GM23338 (cell line): ENCODE results near the gene MRC2. TPM values are rescaled to one million over a fixed set of nuclear protein-coding genes. Genes with fewer than 3 reads are reported as not detected.

Experiments used
- ATAC-seq: fragments of 200-7000 bp; cut with Tn5 transposase; 3 replicates; pipeline ENCODE4 v1.9.1; 2020
- DNase-seq: peaks from one replicate; pipeline ENCODE4 v3.0.0-alpha.2; 2015; ENCODE audit warnings: low spot score
- H2AFZ ChIP-seq: fragments of 200-600 bp; sonication (generic); 2 replicates; pipeline ENCODE4 v1.8.0; 2016; ENCODE audit warnings: antibody characterized with exemption, mild to moderate bottlenecking, moderate library complexity
- H3F3A ChIP-seq: fragments of 200-600 bp; sonication (generic); replicated peaks from 2 replicates; pipeline ENCODE4 v1.8.0; 2017; ENCODE audit warnings: antibody characterized with exemption, mixed run types, low read depth
- H3K27ac ChIP-seq: fragments of 200-600 bp; sonication (generic); 2 replicates; pipeline ENCODE4 v1.6.1; 2016; ENCODE audit warnings: low read depth
- H3K27me3 ChIP-seq: fragments of 200-600 bp; sonication (generic); 2 replicates; pipeline ENCODE4 v1.8.0; 2016; ENCODE audit warnings: mild to moderate bottlenecking, mixed run types, moderate library complexity; ENCODE audit not compliant: insufficient read depth
- H3K36me3 ChIP-seq: fragments of 200-600 bp; sonication (generic); 2 replicates; pipeline ENCODE4 v1.8.0; 2016; ENCODE audit warnings: mild to moderate bottlenecking; ENCODE audit not compliant: insufficient read depth
- H3K4me1 ChIP-seq: fragments of 200-600 bp; sonication (generic); 2 replicates; pipeline ENCODE4 v1.8.0; 2016; ENCODE audit warnings: mild to moderate bottlenecking, moderate library complexity; ENCODE audit not compliant: insufficient read depth
- H3K4me2 ChIP-seq: fragments of 200-600 bp; sonication (generic); 2 replicates; pipeline ENCODE4 v1.7.1; 2017; ENCODE audit warnings: mixed run types
- H3K4me3 ChIP-seq: fragments of 200-600 bp; sonication (generic); 2 replicates; pipeline ENCODE4 v1.6.1; 2016; ENCODE audit warnings: mixed run types
- H3K79me2 ChIP-seq: fragments of 200-600 bp; sonication (generic); replicated peaks from 2 replicates; pipeline ENCODE4 v1.8.0; 2017; ENCODE audit warnings: mild to moderate bottlenecking; ENCODE audit not compliant: insufficient read depth
- H3K9me2 ChIP-seq: fragments of 200-600 bp; sonication (generic); 2 replicates; pipeline ENCODE4 v1.8.0; 2017; ENCODE audit not compliant: insufficient read depth
- H4K20me1 ChIP-seq: fragments of 200-600 bp; sonication (generic); replicated peaks from 2 replicates; pipeline ENCODE4 v1.8.0; 2017; ENCODE audit warnings: mild to moderate bottlenecking; ENCODE audit not compliant: insufficient read depth
- H3K27ac Mint-ChIP-seq: 2 replicates; pipeline ENCODE4 v1.8.0; 2020; ENCODE audit warnings: inconsistent platforms, mild to moderate bottlenecking, moderate library complexity, mixed read lengths
- H3K27me3 Mint-ChIP-seq: 3 replicates; pipeline ENCODE4 v1.8.0; 2022; ENCODE audit warnings: low read depth, mild to moderate bottlenecking, moderate library complexity, mixed read lengths, inconsistent platforms; ENCODE audit not compliant: insufficient read depth, poor library complexity
- H3K36me3 Mint-ChIP-seq: 3 replicates; pipeline ENCODE4 v1.8.0; 2021; ENCODE audit warnings: low read depth, mild to moderate bottlenecking, inconsistent platforms, moderate library complexity, mixed read lengths
- H3K4me1 Mint-ChIP-seq: 3 replicates; pipeline ENCODE4 v1.8.0; 2020; ENCODE audit warnings: mild to moderate bottlenecking, inconsistent platforms, mixed read lengths
- H3K4me3 Mint-ChIP-seq: 3 replicates; pipeline ENCODE4 v1.8.0; 2021; ENCODE audit warnings: moderate library complexity, mild to moderate bottlenecking, inconsistent platforms, mixed read lengths
- H3K9me3 Mint-ChIP-seq: 3 replicates; pipeline ENCODE4 v1.8.0; 2020; ENCODE audit warnings: moderate library complexity, mild to moderate bottlenecking, inconsistent platforms, mixed read lengths
- CTCF ChIP-seq, 2 experiments: fragments of 200-600 bp in 1 of 2; sonication (generic) in 1 of 2; conservative IDR thresholded peaks; 2 replicates each; pipeline versions ENCODE4 v1.5.1 to v1.6.1; 2016 to 2017; ENCODE audit warnings: antibody characterized with exemption in 2 of 2, low read depth in 2 of 2, mild to moderate bottlenecking in 2 of 2, moderate library complexity in 1 of 2
- ETS1 ChIP-seq: IDR thresholded peaks from 2 replicates; pipeline ENCODE4 v1.6.1; 2016; ENCODE audit warnings: antibody characterized with exemption
- EZH2phosphoT487 ChIP-seq: fragments of 200-600 bp; sonication (generic); IDR thresholded peaks from one replicate; pipeline ENCODE4 v1.8.1; 2018; ENCODE audit warnings: antibody characterized with exemption; ENCODE audit not compliant: unreplicated experiment
- POLR2AphosphoS5 ChIP-seq: IDR thresholded peaks from 2 replicates; pipeline ENCODE4 v1.6.1; 2016; ENCODE audit warnings: antibody characterized with exemption, low read depth
- polyA plus RNA-seq: library from polyadenylated mRNA; unstranded; fragments of >200 nt; fragmentation: Nextera tagmentation; extraction: Ambion mirVana; gene quantifications from 2 replicates; pipeline ENCODE4 v1.2.1, GENCODE V29; 2016
- total RNA-seq: library from RNA; depleted of rRNA; stranded (reverse); fragments of >200 nt; shearing (Covaris generic); gene quantifications from 2 replicates; pipeline ENCODE4 v1.2.3, GENCODE V29; 2014

Gene MRC2
- total and polyA plus RNA-seq, 2 experiments from 2014 or later, result 8.0 to 38.6 TPM

GRCh38 chr17:62641951-62642350, 14.5 kb downstream of the MRC2 start (continued):
- TF ChIP-seq ETS1 (no peak), CTCF (conservative IDR thresholded peaks at IDR 0.05; ENCODE audit: low read depth in 2 of 2) (no peak)

GRCh38 chr17:62643496-62643895, 16.0 kb downstream of the MRC2 start:
- DNase-seq (no peak), ATAC-seq (no peak)
- Mint-ChIP-seq H3K4me1 (peaks cover 11% of the 10 kb centered on the region; the same call in 2 of the 3 replicates), H3K27ac (no peak overlapping the region), H3K9me3 (no peaks in the 10 kb centered on the region), H3K27me3 (peaks cover 3% of the 10 kb centered on the region), H3K4me3 (no peak overlapping the region), H3K36me3 (no peaks in the 10 kb centered on the region; the same call in 2 of the 3 replicates)
- Histone ChIP-seq H4K20me1 (no peaks in the 10 kb centered on the region), H3K27ac (no peak overlapping the region), H3F3A (no peaks in the 10 kb centered on the region), H3K79me2 (peaks cover 10% of the 10 kb centered on the region; the same call in 1 of the 2 replicates), H3K4me2 (no peak overlapping the region), H3K4me3 (no peak overlapping the region), H3K27me3 (no peaks in the 10 kb centered on the region), H3K4me1 (peaks cover 1% of the 10 kb centered on the region; the same call in 1 of the 2 replicates), H3K9me2 (no peaks in the 10 kb centered on the region), H3K36me3 (no peaks in the 10 kb centered on the region), H2AFZ (no peak overlapping the region)
- TF ChIP-seq EZH2phosphoT487, result no peak

- no peaks in the 10 kb centered on the region for H4K20me1 ChIP-seq
- no peak overlapping the region for H3K27ac Mint-ChIP-seq
- H3K36me3 ChIP-seq, result no peaks in the 10 kb centered on the region
- H3K4me2 ChIP-seq, result peak overlapping the region; percentile 63
- peak overlapping the region; percentile 20; the same call in 1 of the 2 replicates for H3K27ac ChIP-seq
- no peaks in the 10 kb centered on the region; the same call in 2 of the 3 replicates for H3K36me3 Mint-ChIP-seq
- H3K27me3 ChIP-seq, result no peaks in the 10 kb centered on the region
- H2AFZ ChIP-seq, result no peak overlapping the region; the same call in 1 of the 2 replicates
- DNase-seq, result peak; percentile 80
- peaks cover 5% of the 10 kb centered on the region for H3K27me3 Mint-ChIP-seq
- peak; percentile 96 for ATAC-seq
- peaks cover 5% of the 10 kb centered on the region; the same call in 1 of the 2 replicates for H3K79me2 ChIP-seq
- TF ChIP-seq POLR2AphosphoS5, result peak; percentile 84
- no peak for TF ChIP-seq CTCF (conservative IDR thresholded peaks at IDR 0.05; ENCODE audit: low read depth in 2 of 2)
- peak overlapping the region; percentile 16; the same call in 2 of the 3 replicates for H3K4me3 Mint-ChIP-seq
- peaks cover 18% of the 10 kb centered on the region; the same call in 2 of the 3 replicates for H3K4me1 Mint-ChIP-seq
- H3K4me3 ChIP-seq, result peak overlapping the region; percentile 34
- H3K9me2 ChIP-seq, result no peaks in the 10 kb centered on the region
- no peaks in the 10 kb centered on the region for H3K9me3 Mint-ChIP-seq
- H3K4me1 ChIP-seq, result 0 out of 2 replicates have a peak, but pooled peaks cover 7% of the 10 kb centered on the region
- H3F3A ChIP-seq, result no peaks in the 10 kb centered on the region
Measured at GRCh38 chr17:62644487-62645173, 17.2 kb downstream of the MRC2 start.
